ENCODE results near the gene DRG2.

GRCh38 chr17:18105027-18105426 is 17.3 kb downstream of the DRG2 start:
- TF ChIP-seq CTCF (IDR thresholded peaks at IDR 0.05): no peak
- no peak for TF ChIP-seq POLR2AphosphoS5 (IDR thresholded peaks at IDR 0.05)
- no peak for TF ChIP-seq POLR2A (IDR thresholded peaks at IDR 0.05)
- no peak for TF ChIP-seq EP300 (IDR thresholded peaks at IDR 0.05)
